ENCODE data around the gene PITPNM1.

PITPNM1 gene

DNA sequence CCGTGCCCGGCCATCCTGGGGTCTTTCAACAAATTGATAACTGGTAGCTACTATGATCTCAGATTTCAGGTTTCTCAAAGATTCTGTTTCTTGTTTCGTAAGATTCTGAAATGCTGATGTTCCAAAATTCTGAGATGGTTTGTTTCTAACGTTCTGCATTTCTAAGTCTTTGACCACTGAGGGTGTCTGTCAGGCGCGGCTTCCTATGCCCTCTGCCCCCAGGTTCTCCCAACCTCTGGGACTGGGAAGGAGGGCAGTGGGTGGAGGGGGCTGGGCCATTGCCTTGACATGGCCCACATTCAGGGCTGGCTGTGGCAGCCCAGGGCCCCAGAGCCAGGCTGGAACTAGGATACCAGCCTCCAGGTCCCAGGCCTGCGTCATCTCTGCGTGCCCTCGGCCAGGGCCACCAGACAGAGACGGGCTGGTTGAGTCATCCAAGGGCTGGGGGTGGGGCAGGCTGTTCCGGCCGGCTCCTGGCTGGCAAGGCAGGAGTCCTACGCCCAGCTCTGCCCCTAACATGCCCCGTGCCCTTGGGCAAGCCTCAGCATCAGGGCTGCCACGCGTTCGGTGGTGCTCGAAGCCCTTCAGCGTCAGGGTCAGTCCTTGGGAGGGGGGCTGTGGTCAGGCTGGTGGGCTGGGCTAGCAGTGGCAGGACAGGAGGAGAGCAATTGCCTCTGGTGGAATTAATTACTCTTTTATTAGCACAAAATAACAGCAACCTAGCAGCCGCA lies 41.3 kb downstream of the PITPNM1 start:
- DNase-seq = no peak

DNA sequence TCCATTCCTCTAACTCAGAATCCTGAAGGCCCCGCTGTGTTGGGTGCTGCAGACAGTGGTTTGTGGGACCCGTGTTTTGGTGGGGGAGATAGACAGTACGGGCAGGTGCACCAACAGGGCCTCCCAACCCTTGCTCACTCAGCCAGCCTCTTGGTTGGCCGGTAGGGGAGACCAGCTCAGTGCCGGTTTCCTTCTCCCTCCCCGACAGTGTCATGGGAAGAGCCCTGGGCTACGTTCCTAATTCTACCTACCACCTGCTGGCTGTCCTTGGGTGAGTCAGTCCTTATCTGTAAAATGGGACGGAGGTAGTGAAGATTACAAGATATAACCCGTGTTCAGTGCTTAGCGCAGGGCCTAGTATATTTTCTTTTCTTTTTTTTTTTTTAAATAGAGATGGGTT lies 42.0 kb downstream of the PITPNM1 start:
- DNase-seq = no peak

DNA sequence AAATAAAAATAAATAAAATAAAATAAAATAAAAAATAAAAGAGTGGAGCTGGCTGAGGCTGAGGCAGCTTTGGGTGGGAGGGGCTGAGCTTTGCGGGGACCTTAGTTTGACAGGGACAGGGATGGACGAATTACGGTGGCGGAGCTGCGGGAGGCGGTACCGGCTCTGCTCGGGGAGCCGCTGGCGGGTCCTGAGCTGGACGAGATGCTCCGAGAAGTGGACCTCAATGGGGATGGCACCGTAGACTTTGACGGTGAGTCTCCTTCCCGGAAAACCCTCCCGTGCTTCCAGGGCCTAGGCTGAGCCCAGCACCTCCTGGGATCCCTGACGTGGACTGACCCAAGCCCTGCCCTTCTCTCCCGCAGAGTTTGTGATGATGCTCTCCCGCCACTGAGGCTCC lies 46.9 kb downstream of the PITPNM1 start:
- no peak for DNase-seq

DNA sequence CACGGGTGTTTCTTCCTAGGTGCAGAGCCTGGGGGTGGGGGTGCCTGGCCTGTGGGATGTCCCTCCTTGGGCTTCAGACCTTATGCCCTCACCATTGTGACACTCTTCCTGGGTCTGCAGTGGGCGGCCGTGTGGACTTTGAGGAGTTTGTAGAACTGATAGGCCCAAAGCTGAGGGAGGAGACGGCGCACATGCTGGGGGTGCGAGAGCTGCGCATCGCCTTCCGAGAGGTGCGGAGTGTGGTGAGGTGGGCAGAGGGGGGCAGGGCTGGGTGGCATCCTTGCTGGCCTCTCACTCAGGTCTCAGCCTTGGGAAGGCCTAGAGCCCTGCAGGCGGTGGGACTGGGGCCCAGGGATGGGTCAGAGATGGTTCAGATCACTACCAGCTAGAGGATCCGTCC lies 47.7 kb downstream of the PITPNM1 start:
- DNase-seq = no peak

DNA sequence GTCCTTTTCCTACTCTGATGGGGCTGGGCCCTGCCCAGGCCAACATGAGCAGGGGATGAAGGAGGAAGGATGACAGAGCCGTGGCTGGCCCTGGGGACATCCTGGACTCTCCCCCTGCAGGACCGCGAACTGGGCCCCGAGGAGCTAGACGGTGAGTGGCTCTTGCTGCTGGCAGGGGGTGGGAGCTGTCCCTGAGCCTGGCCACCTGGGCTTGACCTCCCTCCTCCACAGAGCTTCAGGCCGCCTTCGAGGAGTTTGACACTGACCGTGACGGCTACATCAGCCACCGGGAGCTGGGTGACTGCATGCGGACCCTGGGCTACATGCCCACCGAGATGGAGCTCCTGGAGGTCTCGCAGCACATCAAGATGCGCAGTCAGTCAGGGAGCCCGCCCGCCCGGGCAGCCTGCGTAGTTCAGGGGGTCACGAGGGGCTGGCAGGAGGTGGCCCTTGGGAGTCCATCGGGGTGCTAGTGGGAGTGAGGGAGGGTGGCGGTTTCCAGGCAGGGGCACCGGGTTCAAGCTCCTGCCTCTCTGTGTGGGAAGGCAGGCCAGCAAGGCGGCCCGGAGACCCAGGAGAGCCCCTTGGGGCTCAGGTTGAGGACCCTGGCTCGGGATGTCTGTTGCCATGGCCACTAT lies 49.0 kb downstream of the PITPNM1 start:
- DNase-seq = no peak

DNA sequence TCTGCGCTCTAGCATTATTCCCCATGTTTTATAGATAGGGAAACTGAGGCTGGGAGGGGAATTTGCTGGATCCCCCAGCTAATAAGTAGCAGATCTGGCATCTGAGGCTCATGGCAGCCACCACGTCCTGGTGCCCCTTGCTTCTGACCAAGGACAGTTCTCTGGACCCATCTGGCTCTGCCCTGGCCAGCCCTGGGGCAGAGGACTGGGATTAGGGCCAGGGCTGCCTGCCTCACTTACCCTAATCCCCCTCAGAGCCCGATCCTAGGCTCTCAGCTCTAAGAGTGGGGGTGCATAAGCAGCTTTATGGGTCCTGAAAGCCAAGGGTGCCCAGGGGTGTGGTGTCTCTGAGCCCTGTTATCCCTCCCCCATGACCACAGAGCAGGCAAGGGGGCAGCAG lies 50.1 kb downstream of the PITPNM1 start, which contains the start of gene CABP4:
TSS of gene CABP4 (plus strand) at position 301 of the 400 bp plus-strand sequence. CDS start at position 371, 70 bp downstream.
- no peak for DNase-seq

DNA sequence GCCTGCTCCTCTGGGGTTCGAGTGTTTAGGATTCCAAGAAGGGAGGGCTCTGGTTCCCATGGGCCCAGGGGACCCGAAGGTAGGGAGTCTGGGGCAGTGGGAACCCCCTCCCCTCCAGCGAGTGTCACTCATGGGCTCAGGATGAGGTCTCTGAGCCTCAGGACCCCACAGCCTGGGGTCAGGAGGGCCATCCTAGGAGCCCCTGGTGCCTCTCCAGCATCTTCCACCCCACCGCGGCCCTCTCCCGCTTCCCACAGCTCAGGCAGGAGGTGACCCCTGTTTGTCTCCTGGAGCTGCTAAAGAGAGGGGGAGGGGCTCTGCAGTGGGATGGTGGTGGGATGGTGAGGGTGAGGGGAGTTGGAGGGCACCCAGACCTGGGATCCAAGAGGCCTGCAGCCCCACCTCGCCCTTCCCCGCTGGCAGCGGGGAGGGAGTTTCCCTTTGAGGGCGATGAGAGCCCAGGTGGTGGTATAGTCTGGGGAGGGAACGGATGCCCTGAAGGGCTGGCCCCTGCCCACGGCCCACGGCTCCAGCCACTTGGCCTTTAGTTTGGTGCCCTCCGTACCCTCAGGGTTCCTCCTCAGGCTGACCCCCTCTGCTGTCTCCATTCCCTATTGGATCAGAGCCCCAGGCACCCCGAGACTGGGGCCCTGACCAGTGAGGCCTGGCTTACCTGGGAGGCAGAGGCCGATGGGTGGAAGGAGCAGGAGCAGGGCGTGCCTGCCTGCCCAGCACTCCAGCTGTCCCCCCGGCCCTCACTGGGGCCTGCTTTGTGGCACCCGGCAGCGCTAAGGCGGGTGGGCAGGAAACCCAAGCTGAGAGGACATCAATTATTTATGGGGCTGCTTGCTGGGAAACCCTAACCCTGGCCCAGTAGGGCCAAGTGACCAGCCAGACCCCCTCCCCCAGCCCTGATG lies 51.1 kb downstream of the PITPNM1 start:
- no peak for DNase-seq

DNA sequence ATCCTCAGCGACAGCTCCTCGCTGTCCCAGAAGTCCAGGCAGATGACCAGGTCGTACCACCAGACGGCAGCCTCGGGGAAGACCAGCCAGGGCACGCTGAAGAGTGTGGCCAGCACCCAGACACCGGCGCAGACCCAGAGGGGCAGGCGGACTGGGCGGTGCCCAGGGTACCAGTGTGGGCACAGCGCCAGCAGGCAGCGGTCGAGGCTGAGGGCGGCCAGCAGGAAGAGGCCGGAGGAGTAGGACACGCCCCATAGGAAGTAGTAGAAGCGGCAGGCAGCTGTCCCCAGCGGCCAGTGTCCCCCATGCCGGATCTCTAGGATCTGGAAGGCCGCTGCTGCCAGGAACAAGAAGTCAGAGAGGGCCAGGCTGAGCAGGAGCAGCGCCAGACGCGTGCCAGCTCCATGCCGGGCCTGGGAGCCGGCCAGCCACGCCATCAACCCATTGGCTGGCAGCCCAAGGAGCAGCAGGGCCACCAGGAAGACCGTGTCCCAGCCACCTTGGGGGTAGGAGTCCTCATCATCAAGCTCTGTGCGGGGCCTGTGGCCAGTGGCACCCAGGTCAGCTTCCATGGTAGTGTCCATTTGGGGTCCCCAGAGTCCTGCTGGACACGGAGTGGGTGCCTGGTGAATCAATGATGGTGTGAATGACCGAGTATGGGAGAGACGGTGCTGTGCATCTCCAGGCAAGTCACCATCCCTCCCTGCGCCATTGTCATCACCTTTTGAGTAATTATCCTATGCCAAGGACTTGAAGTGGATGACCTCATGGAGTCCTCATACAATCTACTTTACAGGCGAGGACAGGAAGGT lies 52.8 kb downstream of the PITPNM1 start, which contains the start of gene GPR152:
TSS of gene GPR152 (minus strand) at position 589 of the 812 bp plus-strand sequence. CDS start at position 584, 5 bp downstream.
- no peak for DNase-seq

DNA sequence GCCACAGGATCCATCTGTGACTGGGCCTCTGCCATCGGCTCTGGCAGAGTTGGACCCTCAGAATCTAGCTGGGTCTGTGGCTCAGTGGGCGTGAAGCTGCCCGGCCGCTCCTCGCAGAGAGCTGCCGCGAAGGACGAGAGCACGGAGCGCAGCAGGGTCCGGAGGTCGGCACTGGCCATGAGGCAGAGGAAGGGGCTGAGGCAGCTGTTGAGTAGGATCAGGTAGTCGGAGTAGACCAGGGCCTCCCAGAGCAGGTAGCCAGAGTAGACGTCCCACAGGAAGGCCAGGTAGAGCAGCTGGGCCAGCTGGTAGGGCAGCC lies 53.5 kb downstream of the PITPNM1 start:
- no peak for DNase-seq

DNA sequence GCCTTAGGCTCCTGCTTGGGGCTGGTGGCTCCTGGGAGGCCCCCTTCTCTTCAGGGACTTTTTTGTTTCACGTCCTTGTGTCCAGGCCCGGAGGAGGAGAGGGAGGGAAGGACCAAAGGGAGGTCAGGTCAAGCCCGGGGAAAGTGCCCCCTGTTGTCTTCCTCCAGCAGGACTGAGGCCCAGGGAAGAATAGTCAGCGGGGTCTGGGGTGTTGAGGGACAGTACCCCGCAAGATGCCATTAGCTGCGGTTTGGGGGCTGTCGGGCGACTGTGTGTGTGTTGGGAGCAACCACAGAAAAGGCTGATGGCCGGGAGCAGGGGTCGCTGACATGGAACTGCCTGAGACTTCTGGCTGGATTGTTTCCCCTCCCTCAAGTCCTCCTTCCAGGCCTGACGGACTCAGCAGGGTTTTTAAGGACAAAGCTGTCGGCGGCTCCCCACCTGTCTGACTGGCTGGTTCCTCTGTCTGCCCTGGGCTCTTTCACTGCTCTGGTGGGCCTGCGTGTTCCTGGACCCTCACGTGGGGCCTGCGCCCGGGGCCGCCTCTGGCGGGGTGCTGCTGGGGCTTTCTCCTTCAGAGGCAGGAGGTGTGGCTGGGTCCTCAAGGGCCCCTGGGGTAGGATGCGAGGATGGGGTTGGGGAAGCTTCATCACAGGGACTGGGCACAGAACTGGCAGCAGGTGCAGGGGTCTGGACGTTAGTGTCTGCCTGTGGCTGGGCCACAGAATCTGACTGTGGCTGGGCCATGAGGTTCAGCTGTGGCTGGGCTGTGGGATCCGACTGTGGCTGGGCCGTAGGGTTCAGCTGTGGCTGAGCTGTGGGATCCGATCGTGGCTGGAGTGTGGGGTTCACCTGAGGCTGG lies 54.1 kb downstream of the PITPNM1 start:
- DNase-seq = no peak

DNA sequence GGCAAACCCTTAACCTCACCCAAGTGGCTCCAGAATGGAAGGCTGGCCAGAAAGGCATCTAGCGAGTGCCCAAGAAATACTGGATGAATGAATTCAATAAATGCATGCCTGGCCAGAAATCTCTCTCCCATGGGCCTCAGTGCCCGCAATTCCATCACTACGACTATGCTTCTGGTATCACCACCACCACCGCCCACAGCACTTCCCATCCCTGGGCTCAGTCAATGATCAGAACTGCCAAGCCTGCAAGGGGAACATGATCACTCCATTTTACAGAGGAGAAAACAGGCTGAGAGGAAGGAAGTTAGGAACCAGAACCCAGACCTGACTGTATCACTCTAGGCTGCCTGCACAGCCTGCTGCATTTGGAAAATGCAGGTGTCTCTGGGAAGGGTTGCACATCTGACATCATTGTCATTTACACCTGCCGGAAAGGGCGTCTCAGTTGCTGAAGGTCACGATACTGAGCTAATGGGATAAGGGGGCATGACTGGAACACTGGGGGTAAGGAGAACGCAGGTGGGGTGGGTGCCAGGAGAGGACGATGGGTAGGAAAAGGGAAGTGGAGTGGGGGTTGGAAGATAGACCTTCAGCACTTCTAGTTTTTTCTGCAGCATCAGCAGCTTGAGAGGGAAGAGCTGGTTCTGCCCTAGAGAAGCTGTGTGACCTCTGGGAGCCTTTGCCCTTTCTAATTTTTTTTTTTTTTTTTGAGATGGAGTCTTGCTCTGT lies 55.9 kb downstream of the PITPNM1 start:
- DNase-seq = no peak

DNA sequence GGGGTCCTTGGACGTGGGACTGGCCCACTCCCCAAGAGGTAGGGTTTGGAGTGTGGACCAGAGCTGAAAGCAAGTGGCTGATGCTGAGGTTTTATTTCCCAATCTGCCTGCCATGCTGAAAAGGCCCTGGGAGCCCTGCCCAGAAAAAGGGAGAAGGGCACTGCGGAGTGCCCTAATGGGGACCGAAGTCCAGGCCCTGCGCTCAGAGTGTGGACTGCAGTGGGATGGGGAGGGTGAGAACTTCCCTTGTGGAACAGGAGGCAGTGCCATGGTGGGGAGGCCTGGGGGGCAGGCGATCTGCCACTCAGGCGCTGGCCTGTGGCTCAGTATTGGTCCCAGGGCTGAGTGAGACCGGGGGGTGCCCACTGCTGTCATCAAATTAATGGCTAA lies 56.9 kb downstream of the PITPNM1 start:
- no peak for DNase-seq

DNA sequence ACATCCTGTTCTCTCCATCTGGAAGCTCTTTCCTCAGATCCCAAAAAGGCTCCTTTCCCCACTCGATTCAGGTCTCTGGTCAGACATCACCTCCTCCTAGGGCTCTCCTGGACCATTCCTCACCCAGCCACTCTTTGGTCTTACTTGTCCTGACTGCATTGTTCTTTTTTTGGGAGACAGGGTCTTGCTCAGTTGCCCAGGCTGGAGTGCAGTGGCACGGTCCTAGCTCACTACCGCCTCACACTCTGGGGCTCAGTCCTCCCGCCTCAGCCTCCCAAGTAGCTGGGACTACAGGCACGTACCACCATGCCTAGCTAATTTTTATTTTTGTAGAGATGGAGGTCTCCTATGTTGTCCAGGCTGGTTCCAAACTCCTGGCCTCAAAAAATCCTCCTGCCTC lies 59.6 kb downstream of the PITPNM1 start:
- DNase-seq = no peak

DNA sequence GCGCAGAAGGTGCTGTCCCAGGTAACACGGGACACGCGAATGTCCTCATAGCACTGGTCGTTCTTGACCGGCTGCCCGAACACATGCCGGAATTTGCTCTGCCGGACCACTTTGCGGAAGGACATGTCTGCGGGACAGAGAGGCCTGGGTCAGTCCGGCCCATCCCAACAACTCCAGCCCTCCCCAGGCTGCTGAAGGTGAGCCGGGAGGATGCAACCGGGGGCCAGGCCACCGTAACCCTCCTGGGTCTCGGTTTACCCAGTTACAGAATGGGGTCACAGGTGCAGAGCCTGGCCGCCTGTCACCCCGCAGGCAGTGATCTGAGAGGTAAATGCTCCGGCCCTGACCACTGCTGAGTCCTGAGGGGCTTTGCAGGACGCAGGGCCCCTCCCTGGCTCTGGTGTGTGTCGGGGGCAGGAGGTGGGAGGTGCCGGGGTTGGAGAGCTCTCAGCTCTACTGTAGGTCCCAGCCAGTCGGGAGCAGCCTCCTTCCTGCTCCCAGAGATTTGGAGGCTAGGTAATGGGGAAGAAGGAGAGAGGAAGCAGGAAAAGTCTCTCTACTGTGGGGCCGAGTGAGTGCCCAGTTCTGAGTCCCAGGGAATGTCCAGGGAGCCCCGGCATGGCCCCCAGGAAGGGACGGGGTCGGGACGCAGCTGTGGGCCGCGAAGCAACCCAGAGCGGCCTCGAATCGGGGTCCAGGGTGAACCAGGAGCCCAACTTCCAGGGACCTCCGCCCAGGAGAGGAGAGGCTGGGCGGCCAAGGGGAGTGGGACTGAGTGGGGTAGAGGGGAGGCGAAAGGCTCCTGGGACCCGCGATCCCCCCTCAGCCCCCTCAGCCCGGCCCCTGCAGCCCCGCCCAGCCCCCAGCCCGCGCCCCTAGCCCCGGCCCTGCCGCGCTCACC lies 62.4 kb downstream of the PITPNM1 start:
- no peak for DNase-seq
